NCI-H524 treated with DMSO at 0.1 percent for 48 hours (cell line): ENCODE measurements around the gene CGNL1.

Experiments used
- DNase-seq: peaks from one replicate; lab custom pipeline; 2025; lab: John Stamatoyannopoulos, UW

Gene CGNL1

DNA sequence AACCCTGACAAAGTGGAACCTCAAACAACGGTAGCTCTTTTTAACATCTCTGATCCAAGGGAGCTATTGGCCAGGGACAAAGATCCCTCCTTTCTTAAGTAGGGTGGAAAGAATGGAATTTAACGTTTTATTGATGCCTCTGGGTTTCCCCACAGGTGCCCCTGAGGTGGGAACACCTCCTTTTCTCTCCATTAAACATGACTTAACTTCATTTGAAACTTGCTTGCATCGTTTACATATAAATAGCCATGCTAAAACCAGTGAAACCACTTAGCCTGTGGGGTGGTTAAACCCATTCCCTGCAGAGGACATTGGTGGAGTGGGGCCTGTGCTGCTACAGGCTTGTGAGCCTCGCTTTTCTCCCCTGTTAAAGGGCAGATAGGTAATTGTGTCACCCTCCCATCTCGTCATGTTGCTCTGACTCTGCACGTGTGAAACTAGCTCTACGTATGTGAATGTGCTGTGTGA is 9.7 kb downstream of the CGNL1 start:
- no peak for DNase-seq

- no peak for DNase-seq
Measured at GRCh38 chr15:57386976-57387375, 10.7 kb downstream of the CGNL1 start.

GRCh38 chr15:57387564-57388076 is 11.3 kb downstream of the CGNL1 start:
- no peak for DNase-seq

- DNase-seq = no peak
Measured at GRCh38 chr15:57388464-57388863, 12.2 kb downstream of the CGNL1 start.

DNA sequence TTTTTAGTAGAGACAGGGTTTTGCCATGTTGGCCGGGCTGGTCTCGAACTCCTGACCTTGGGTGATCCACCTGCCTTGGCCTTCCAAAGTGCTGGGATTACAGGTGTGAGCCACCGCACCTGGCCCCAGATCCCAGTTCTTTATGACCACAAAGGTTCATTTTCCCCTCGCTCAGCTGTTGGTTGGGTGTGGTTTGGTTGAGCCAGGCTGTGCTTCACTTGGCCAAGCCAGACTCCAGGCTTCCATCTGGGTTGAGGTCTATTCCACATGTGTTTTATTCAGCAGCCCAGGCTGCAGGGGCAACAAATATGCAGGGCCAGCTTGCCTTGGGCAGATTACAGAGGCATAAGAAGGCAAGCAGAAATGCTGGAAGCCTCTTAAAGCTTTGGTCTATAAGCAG is 13.7 kb downstream of the CGNL1 start:
- DNase-seq = no peak

DNA sequence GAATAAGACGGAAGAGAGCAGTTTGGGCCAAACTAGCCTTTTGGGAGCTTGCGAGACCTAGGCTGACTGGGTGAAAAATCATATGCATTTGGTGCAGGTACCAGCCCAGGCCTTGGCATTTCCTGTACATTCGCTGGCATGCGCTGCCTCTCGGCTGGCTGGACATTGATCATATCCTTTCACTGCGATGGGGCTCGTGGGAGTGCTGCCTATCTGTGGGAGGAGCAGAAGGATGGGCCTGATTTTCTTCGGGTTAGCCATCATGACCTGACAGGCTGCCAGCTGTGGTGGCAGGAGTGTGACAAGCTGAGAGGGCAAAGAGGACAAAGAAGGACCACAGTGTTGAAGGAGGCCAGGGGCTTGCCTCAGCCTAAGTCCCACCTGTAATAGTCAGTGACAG is 14.3 kb downstream of the CGNL1 start:
- no peak for DNase-seq

- DNase-seq = no peak
Measured at GRCh38 chr15:57391537-57391936, 15.2 kb downstream of the CGNL1 start.

- no peak for DNase-seq
Measured at GRCh38 chr15:57393061-57393460, 16.8 kb downstream of the CGNL1 start.

GRCh38 chr15:57395292-57395691 is 19.0 kb downstream of the CGNL1 start:
- no peak for DNase-seq

GRCh38 chr15:57398336-57398735 is 22.0 kb downstream of the CGNL1 start:
- DNase-seq = no peak

DNA sequence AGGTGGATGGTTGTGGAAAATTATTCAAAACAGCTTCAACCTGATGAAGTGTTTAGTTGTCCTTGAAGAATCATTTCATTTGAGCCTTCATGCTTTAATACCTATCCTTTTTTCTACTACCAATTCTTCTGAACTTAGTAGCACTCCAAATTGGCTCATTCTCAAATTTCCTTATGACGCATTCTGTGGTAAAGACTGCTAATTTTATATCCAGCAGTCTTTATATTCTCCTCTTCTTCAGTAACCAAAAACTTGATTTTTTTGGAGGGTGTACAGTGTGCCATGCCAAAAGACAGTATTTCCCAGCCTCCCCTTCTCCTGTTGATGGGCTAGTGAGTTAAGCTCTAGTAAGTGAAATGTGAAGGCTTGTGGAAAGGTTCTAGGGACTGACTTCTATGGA is 25.2 kb downstream of the CGNL1 start:
- no peak for DNase-seq

- DNase-seq = no peak
Measured at GRCh38 chr15:57403017-57403416, 26.7 kb downstream of the CGNL1 start.

DNA sequence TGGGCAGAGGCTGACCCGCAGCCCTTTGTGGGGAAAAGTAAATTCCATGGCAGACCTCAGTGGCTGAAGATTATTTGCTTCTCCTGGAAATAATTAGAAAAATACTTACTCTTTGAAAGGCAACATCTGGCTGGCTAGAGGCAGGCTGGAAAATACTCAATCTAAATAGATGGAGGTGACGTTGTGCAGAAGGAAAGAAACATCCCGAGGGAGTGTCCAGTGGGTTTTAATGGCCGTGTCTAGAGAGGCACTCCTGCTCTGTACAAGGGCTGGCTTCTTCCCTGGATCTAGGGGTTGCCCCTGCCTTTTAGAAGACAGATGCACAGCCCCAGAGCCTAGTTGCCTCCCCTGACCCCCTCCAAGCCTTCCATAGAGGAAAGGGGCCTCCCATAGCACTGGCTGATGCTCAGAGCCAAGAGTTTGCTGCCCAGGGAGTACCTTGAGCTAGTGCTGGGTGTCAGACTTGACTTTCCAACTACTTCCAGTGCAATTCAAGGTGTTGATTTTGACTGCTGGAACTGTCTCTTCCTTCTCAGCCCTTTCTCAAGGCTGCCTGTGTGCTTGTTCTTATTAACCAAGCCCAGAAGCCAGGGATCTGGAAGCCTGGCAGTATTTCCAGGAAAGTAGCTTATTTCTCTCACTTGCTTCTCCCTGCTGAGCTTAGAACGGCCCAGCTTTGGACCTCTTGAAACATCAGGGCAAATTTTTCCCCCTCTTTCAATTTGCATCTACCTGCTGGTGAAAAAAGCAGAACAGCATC is 27.4 kb downstream of the CGNL1 start:
- no peak for DNase-seq

DNA sequence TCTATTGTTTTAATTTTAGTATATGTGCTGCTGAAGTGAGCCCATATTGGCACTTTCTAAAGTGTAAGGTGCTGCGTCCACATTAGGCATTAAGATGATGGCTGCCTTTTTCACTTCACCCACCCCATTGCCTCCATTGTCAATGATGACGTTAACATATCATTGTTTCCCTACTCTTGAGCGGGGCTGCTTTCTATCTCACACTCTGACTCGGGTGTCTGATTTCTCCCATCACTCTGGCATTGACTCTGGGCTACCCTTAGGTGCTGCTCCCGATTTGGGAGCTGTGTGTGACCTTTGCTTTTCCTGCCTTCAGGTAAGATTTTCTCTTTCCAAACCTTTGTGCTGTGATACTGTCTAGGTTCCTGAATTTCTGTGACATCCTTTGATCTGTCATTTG is 28.8 kb downstream of the CGNL1 start:
- no peak for DNase-seq

DNA sequence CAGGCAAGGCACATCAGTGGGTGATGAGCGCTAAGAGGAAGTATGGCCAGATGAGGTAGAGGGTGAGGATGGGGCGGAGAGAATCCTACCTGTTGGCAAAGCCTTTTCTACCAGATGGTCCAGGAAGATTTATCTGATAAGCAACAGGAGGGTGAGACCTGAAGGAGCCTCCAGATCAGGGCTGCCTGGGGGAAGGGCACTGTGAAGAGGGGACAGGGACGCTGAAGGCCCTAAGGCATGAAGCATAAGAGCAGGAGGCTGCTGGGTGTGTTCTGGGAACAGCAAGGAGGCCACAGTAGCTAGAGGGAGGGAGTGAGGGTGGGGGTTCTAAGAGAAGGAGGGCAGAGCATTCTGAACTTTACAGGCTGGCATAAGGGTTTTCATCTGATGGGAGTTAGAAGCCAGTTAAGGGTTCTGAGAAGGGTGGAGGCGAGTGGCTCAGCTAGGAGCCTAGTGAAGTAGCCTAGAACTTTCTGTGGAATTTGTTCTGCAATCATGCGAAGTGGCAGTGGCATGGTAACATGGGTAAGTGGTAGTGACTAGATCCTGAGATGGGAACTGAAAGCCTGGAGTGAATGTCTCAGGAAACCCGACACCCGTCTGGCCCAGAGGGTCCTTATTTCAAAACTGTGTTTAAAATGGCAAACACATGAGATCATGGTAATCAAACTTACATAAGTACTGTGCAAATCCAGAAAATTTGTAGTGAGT is 29.9 kb downstream of the CGNL1 start:
- peak; percentile 15 for DNase-seq

DNA sequence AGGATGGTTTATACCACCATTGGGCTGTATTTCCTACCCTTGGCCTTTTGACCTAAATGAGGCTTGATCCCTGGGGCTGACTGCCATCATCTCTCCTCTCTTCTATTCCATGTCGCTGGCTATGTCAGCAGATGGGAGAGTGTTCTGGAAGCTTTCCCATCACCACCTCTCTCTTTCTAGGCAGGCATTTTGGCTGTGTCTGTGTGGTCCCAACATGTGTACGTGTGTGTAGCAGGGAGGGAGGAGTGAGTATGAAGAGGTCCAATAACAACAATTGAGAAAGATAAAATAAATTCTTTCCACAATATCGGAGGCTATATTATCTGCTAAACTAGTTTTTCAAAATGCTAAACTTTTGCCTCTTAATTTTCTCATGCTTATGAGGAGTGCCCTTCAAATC is 34.1 kb downstream of the CGNL1 start:
- DNase-seq = no peak

DNA sequence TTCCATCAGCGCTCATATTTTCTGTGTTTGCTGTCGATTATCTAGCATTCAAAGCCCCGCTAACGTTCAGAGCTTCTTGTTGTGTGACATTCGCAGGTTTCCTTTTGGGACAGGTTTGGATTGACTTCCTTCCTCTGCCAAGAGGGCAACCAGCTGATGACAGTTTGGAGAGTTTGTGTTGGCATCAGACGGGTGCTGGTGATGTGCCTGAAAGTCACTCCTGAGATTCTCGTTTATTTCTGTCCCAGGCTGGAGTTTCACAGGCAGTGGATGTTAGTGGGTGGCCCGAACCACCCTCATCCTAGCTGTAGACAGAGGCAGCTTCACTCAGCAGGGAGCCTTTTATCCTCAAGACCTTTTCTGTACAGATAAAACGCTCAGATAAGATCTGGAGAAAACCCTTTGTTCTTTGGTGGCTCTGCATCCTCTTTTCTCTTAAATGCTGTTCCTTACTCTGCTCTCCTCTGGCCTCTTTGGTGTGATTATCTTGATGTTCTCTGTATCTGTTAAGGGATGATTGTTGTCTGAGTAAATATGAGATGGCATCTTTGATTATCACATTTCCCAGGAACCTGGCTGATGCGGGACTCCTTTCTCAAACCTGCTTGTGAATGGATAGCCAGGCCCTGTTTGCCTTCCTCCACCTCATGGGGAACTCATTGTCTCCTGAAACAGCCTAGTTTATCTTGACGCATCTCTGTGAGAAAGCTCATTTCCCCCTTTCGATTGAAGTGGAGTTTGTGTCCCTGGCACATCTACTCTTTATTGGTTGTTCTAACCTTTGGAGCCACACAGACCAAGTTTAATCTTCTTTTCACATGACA is 35.9 kb downstream of the CGNL1 start:
- DNase-seq = no peak

DNA sequence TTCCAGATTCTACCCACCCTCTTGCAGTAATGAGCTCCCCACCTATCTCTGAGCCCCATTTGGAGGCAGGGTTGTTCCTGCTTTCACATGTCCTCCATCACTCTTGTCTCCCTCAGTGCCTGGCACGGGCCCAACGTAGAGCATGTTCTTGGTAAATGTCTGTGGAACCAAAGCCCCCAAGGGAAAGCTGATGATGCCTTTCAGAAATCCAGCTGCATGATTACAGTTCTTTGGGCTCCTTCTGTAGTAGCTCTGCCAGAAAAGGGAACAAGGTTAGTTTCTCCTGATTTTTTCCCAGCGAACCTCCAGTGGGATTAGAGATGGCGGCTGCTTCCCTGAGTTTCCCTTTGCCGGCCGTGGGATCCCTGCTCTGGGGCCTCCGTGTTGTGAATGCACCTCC is 39.3 kb downstream of the CGNL1 start:
- no peak for DNase-seq

DNA sequence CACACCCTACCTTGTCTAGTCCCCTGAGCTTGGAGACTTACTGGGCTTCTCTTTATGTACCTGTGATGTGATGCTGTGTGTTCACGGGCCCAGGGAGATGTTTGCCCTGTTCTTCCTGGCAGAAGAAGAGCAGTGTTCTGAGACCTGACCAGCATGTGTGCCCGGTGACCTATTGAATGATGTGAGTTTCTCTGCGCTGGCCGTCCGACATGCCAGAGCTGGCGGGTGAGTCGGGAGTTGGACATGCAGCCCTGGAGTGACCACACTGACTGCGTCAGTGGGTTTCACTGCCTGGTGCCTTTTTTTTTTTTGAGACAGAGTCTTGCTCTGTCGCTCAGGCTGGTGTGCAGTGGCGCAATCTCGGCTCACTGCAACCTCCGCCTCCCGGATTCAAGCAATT is 42.3 kb downstream of the CGNL1 start:
- no peak for DNase-seq

- DNase-seq = no peak
Measured at GRCh38 chr15:57419335-57419734, 43.0 kb downstream of the CGNL1 start.

DNA sequence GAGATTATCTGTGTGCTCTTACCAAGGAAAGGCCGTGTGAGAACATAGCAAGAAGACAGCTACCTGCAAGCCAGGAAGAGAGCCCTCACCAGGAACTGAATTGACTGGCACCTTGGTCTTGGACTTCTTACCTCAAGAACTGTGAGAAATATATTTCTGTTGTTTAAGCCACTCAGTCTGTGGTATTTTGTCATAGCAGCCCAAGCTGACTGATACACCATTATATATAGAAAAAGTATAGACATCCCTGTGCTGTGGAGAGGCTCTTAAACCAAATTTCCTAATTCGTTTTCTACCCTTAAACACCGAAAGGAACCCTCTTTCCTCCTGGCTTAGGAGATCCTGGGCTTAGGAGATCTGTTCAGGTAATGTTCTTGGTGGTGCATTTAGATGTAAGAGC is 44.8 kb downstream of the CGNL1 start:
- DNase-seq = no peak

GRCh38 chr15:57421551-57421950 is 45.2 kb downstream of the CGNL1 start:
- no peak for DNase-seq
